ENCODE data around the gene GRB2.
A peak's percentile ranks its signal among the peaks of the same experiment; 100 is the strongest.
"Not testable (repeated sequence)": the region's sequence is repeated elsewhere in the genome, so short reads cannot be mapped to it uniquely, and the experiment has no call there.

Gene GRB2

GRCh38 chr17:75348386-75349012 lies 57.0 kb downstream of the GRB2 start:
- no peak for DNase-seq

- DNase-seq, result no peak
These were observed 58.6 kb downstream of the GRB2 start for GRCh38 chr17:75346906-75347305.

GRCh38 chr17:75346368-75346767 lies 59.1 kb downstream of the GRB2 start:
- DNase-seq, result not testable (repeated sequence)

GRCh38 chr17:75345514-75346167 lies 59.8 kb downstream of the GRB2 start:
- DNase-seq, result no peak

GRCh38 chr17:75344666-75345065 lies 60.8 kb downstream of the GRB2 start:
- peak; percentile 15 for DNase-seq

GRCh38 chr17:75342996-75343395 lies 62.5 kb downstream of the GRB2 start:
- DNase-seq, result no peak

- no peak for DNase-seq
These were observed 63.5 kb downstream of the GRB2 start for GRCh38 chr17:75341784-75342486.

GRCh38 chr17:75340631-75341030 lies 64.8 kb downstream of the GRB2 start:
- DNase-seq, result no peak

- DNase-seq, result no peak
These were observed 65.5 kb downstream of the GRB2 start for GRCh38 chr17:75339971-75340370.

GRCh38 chr17:75338335-75338734 lies 67.1 kb downstream of the GRB2 start:
- no peak for DNase-seq

- DNase-seq, result no peak
These were observed 70.2 kb downstream of the GRB2 start for GRCh38 chr17:75335315-75335714.

GRCh38 chr17:75334723-75335122 lies 70.8 kb downstream of the GRB2 start:
- no peak for DNase-seq

GRCh38 chr17:75331671-75332070 lies 73.8 kb downstream of the GRB2 start:
- no peak for DNase-seq

GRCh38 chr17:75327757-75328156 lies 77.7 kb downstream of the GRB2 start:
- no peak for DNase-seq

GRCh38 chr17:75326226-75326848 lies 79.1 kb downstream of the GRB2 start:
- no peak for DNase-seq

GRCh38 chr17:75325827-75326225 lies 79.7 kb downstream of the GRB2 start:
- DNase-seq, result no peak

GRCh38 chr17:75325348-75325747 lies 80.1 kb downstream of the GRB2 start:
- no peak for DNase-seq

- no peak for DNase-seq
These were observed 84.0 kb downstream of the GRB2 start for GRCh38 chr17:75321506-75321905.

GRCh38 chr17:75319904-75320691 lies 85.4 kb downstream of the GRB2 start:
- DNase-seq, result no peak

- DNase-seq, result no peak
These were observed 86.8 kb downstream of the GRB2 start for GRCh38 chr17:75318615-75319222.

- DNase-seq, result no peak
These were observed 87.3 kb downstream of the GRB2 start for GRCh38 chr17:75318211-75318610.

- peak; percentile 29 for DNase-seq
These were observed 87.8 kb downstream of the GRB2 start for GRCh38 chr17:75317671-75318070.

- no peak for DNase-seq
These were observed 89.2 kb downstream of the GRB2 start for GRCh38 chr17:75316253-75316652.

Measured in NCI-H2227 treated with DMSO at 0.1 percent for 48 hours (cell line).